ENCODE measurements around the gene NAB2. TPM values are rescaled to one million over a fixed set of nuclear protein-coding genes. Genes with fewer than 3 reads are reported as not detected.
A peak's percentile ranks its signal among the peaks of the same experiment; 100 is the strongest.

NAB2 gene
- total and polyA plus RNA-seq, 8 donors: 28.4 to 52.0 (median 42.8) TPM

DNA sequence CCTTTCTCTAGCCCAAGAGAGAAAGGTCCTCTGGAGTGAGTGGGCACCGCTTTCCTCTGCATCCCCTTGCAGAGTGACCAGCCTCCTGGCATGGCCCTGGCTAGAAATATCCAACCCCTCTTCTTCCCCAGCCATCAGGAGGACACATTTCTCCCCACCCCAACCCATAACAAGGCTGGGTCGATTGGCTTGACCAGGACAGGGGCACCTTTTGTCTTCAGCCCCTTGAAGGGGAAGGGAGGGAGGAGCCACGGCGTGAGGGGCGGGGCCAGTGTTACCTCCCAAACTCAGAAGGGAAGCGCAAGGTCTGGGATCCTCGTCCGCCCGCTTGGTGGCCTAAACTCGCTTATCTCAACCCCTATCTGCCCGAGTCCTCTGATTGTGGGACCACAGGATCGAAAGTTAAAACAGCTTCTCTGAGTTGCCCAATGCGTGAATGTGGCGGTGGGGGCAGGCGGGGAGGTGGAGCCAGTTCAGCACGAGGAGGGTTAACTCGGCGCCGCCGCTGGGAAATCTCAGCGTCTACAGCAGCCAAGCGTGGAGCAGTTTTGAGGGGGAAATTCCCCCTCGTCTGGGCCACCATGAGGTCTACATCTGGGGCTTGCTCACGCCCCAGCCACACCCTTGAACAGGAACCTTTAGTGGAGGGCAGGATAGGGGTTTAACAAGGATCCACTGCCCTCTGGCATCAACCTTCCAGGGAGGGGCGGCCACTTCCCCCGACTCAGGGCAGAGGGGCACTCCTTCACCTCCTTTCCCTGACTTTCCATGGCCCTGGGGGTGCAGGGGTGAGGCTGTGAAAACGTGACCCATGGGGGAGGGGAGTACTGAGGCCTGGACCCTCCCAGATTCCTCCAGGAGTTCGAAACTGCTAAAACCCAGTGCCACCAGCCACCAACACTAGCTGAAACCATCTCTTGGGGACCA, 21.5 kb downstream of the NAB2 start:
- peak; percentile 37 for ATAC-seq
- no peaks in the 10 kb centered on the region for H3K9me3 ChIP-seq
- H3K4me1 ChIP-seq: peaks cover 15 to 49% of the 10 kb centered on the region in 2 donors
- intact Hi-C loops (cut with DNase I): no loop called here
- TF ChIP-seq CTCF (IDR thresholded peaks at IDR 0.05): no peak
- H3K27me3 ChIP-seq: no peaks in the 10 kb centered on the region
- peak overlapping the region; percentile 81 to 96 for H3K4me3 ChIP-seq
- H3K27ac ChIP-seq: peak overlapping the region; percentile 100
- peaks cover 0 to 32% of the 10 kb centered on the region in 2 donors for H3K36me3 ChIP-seq
- peak; percentile 59 to 93 (median 74) for DNase-seq

- peak in 1 of 2 donors; percentile 15 for TF ChIP-seq CTCF (IDR thresholded peaks at IDR 0.05)
- H3K27me3 ChIP-seq: no peaks in the 10 kb centered on the region
- H3K4me3 ChIP-seq: peak within 1 kb of the TSS; percentile 81 to 96
- intact Hi-C loops (cut with DNase I): no loop called here
- peaks cover 0 to 24% of the 10 kb centered on the region in 2 donors for H3K36me3 ChIP-seq
- H3K9me3 ChIP-seq: no peaks in the 10 kb centered on the region
- DNase-seq (peak; percentile 73 to 93 (median 90)), ATAC-seq (peak; percentile 80)
- peak within 1 kb of the TSS; percentile 100 for H3K27ac ChIP-seq
- peaks cover 15 to 49% of the 10 kb centered on the region in 2 donors for H3K4me1 ChIP-seq
Measured at GRCh38 chr12:57111031-57111734, 22.3 kb downstream of the NAB2 start, which contains the start of gene STAT6. STAT6 (minus strand) TSS chr12:57111362; CDS start chr12:57108278, 3,084 bp downstream.

DNA sequence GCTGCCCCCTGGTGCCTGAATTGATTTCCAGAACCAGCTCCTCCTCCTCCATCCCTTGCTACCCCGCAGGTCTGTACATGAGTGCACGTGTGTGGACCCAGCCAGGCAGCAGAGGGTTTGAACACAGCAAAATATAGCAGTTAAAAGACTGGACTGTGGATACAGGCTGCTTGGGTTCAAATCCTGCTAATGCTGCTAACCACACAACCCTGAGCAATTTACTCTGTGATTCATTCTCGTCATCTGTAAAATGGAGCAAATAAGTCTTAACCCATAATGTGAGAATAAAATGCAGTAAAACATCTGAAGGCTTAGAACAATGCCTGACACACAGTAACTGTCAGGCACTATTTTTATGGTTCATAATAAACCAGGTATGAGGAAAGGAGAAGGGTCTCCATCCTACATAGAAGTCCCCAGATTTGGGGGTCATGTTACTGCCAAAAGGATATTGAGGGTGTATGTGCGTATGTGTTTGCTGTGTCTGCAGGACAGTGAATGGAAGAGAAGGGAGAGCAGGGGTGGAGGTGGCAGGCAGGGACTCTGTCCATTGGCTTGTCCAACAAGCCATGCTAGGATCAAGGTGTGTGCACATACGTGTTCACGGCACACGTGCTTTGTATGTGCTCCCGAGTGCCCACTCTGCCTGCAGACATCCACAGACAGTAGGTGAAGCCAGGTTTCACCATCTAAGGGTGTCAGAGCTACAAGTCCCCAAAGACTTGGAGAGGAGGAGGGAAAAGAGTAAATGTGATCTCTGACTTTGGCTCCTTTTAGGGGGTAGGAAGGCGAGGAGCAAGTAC, 23.8 kb downstream of the NAB2 start:
- DNase-seq (no peak), ATAC-seq (no peak)
- H3K9me3 ChIP-seq: no peaks in the 10 kb centered on the region
- peak overlapping the region; percentile 100 for H3K27ac ChIP-seq
- H3K36me3 ChIP-seq: peaks cover 0 to 9% of the 10 kb centered on the region in 2 donors
- intact Hi-C loops (cut with DNase I): loop anchor here in 1 of 2 donors (2.0 kb wide), 1 partner anchor 44 kb away; no protein-coding TSS in a partner anchor
- TF ChIP-seq CTCF (IDR thresholded peaks at IDR 0.05): peak; percentile 71 to 77
- H3K27me3 ChIP-seq: no peaks in the 10 kb centered on the region
- peak overlapping the region; percentile 81 to 96 for H3K4me3 ChIP-seq
- peaks cover 15 to 39% of the 10 kb centered on the region in 2 donors for H3K4me1 ChIP-seq

- no peak for DNase-seq
- Histone ChIP-seq H3K4me3 (no peak overlapping the region), H3K27ac (no peak overlapping the region), H3K4me1 (peaks cover 8 to 22% of the 10 kb centered on the region in 2 donors), H3K36me3 (no peaks in the 10 kb centered on the region), H3K9me3 (no peaks in the 10 kb centered on the region), H3K27me3 (no peaks in the 10 kb centered on the region)
- intact Hi-C loops (cut with DNase I): no loop called here
- no peak for TF ChIP-seq CTCF (IDR thresholded peaks at IDR 0.05)
- no peak for ATAC-seq
Measured at GRCh38 chr12:57116580-57117281, 27.8 kb downstream of the NAB2 start.

Data from left lung (tissue), 10 donors.